ENCODE measurements around the gene TPSB2. TPM values are rescaled to one million over a fixed set of nuclear protein-coding genes. Genes with fewer than 3 reads are reported as not detected.

The TPSB2 gene
- total and polyA plus RNA-seq, 2 donors (not counting 1 experiment from before 2014, with no cell fraction given) = not detected

GRCh38 chr16:1197237-1197866, 32.6 kb downstream of the TPSB2 start:
- H3K9ac ChIP-seq (ENCODE audit: insufficient read depth, low read length) = no peak overlapping the region
- TF ChIP-seq EZH2 (IDR thresholded peaks at IDR 0.05; ENCODE audit: low read length, missing control alignments) (no peak), CTCF (conservative IDR thresholded peaks at IDR 0.05 in 1 of 2, IDR thresholded peaks at IDR 0.05 in 1 of 2; ENCODE audit: low read depth in 1 of 2, low read length in 2 of 2) (no peak)
- H3K27ac ChIP-seq (ENCODE audit: insufficient read depth, low read length) = no peak overlapping the region
- no peak overlapping the region for H3K4me3 ChIP-seq (replicated peaks in 1 of 4; ENCODE audit: control extremely low read depth in 1 of 4, insufficient read depth in 1 of 4, low read depth in 3 of 4, low read length in 4 of 4)
- H4K20me1 ChIP-seq (ENCODE audit: control insufficient read depth, extremely low read depth, insufficient read depth, low read length) = no peaks in the 10 kb centered on the region
- no peaks in the 10 kb centered on the region for H3K79me2 ChIP-seq (ENCODE audit: control insufficient read depth, insufficient read depth, low read length)
- H3K4me2 ChIP-seq (ENCODE audit: extremely low read depth, insufficient read depth, low read length) = no peak overlapping the region
- H3K9me3 ChIP-seq (ENCODE audit: control insufficient read depth, insufficient read depth, low read depth, low read length) = no peaks in the 10 kb centered on the region
- no peaks in the 10 kb centered on the region for H3K27me3 ChIP-seq (ENCODE audit: control insufficient read depth, insufficient read depth, low read length)
- no peak overlapping the region for H2AFZ ChIP-seq (ENCODE audit: low read length)
- DNase-seq (ENCODE audit: low read depth in 2 of 2) = no peak
- H3K36me3 ChIP-seq (ENCODE audit: control insufficient read depth, insufficient read depth, low read length) = no peaks in the 10 kb centered on the region
- no peaks in the 10 kb centered on the region for H3K4me1 ChIP-seq (ENCODE audit: control insufficient read depth, extremely low read depth, insufficient read depth, low read length)

- H3K4me3 ChIP-seq (replicated peaks in 1 of 4; ENCODE audit: control extremely low read depth in 1 of 4, insufficient read depth in 1 of 4, low read depth in 3 of 4, low read length in 4 of 4) = no peak overlapping the region
- DNase-seq (ENCODE audit: low read depth in 2 of 2) = no peak
- no peak overlapping the region for H3K27ac ChIP-seq (ENCODE audit: insufficient read depth, low read length)
- no peak overlapping the region for H2AFZ ChIP-seq (ENCODE audit: low read length)
- no peaks in the 10 kb centered on the region for H4K20me1 ChIP-seq (ENCODE audit: control insufficient read depth, extremely low read depth, insufficient read depth, low read length)
- H3K9ac ChIP-seq (ENCODE audit: insufficient read depth, low read length) = no peak overlapping the region
- H3K4me1 ChIP-seq (ENCODE audit: control insufficient read depth, extremely low read depth, insufficient read depth, low read length) = no peaks in the 10 kb centered on the region
- no peaks in the 10 kb centered on the region for H3K79me2 ChIP-seq (ENCODE audit: control insufficient read depth, insufficient read depth, low read length)
- H3K27me3 ChIP-seq (ENCODE audit: control insufficient read depth, insufficient read depth, low read length) = no peaks in the 10 kb centered on the region
- H3K4me2 ChIP-seq (ENCODE audit: extremely low read depth, insufficient read depth, low read length) = no peak overlapping the region
- TF ChIP-seq CTCF (conservative IDR thresholded peaks at IDR 0.05 in 1 of 2, IDR thresholded peaks at IDR 0.05 in 1 of 2; ENCODE audit: low read depth in 1 of 2, low read length in 2 of 2) (no peak), EZH2 (IDR thresholded peaks at IDR 0.05; ENCODE audit: low read length, missing control alignments) (no peak)
- no peaks in the 10 kb centered on the region for H3K36me3 ChIP-seq (ENCODE audit: control insufficient read depth, insufficient read depth, low read length)
- H3K9me3 ChIP-seq (ENCODE audit: control insufficient read depth, insufficient read depth, low read depth, low read length) = no peaks in the 10 kb centered on the region
Measured at GRCh38 chr16:1196494-1196893, 33.5 kb downstream of the TPSB2 start.

GRCh38 chr16:1195393-1195666, 34.7 kb downstream of the TPSB2 start:
- Histone ChIP-seq H3K4me1 (ENCODE audit: control insufficient read depth, extremely low read depth, insufficient read depth, low read length) (no peaks in the 10 kb centered on the region), H4K20me1 (ENCODE audit: control insufficient read depth, extremely low read depth, insufficient read depth, low read length) (no peaks in the 10 kb centered on the region), H3K9me3 (ENCODE audit: control insufficient read depth, insufficient read depth, low read depth, low read length) (no peaks in the 10 kb centered on the region), H3K27me3 (ENCODE audit: control insufficient read depth, insufficient read depth, low read length) (no peaks in the 10 kb centered on the region), H3K9ac (ENCODE audit: insufficient read depth, low read length) (no peak overlapping the region), H2AFZ (ENCODE audit: low read length) (no peak overlapping the region), H3K4me3 (replicated peaks in 1 of 4; ENCODE audit: control extremely low read depth in 1 of 4, insufficient read depth in 1 of 4, low read depth in 3 of 4, low read length in 4 of 4) (no peak overlapping the region), H3K27ac (ENCODE audit: insufficient read depth, low read length) (no peak overlapping the region), H3K79me2 (ENCODE audit: control insufficient read depth, insufficient read depth, low read length) (no peaks in the 10 kb centered on the region), H3K4me2 (ENCODE audit: extremely low read depth, insufficient read depth, low read length) (no peak overlapping the region), H3K36me3 (ENCODE audit: control insufficient read depth, insufficient read depth, low read length) (no peaks in the 10 kb centered on the region)
- DNase-seq (ENCODE audit: low read depth in 2 of 2) = no peak
- no peak for TF ChIP-seq EZH2 (IDR thresholded peaks at IDR 0.05; ENCODE audit: low read length, missing control alignments)
- TF ChIP-seq CTCF (conservative IDR thresholded peaks at IDR 0.05 in 1 of 2, IDR thresholded peaks at IDR 0.05 in 1 of 2; ENCODE audit: low read depth in 1 of 2, low read length in 2 of 2) = no peak

Measured in fibroblast of lung (primary cell).